B cell (primary cell): ENCODE data around the gene CDKN1C.

Experiments used
- CTCF ChIP-seq: fragments of 200-600 bp; IDR thresholded peaks from one replicate; pipeline ENCODE4 v1.8.0; 2022; ENCODE audit warnings: antibody characterized with exemption, mild to moderate bottlenecking
- EZH2 ChIP-seq: IDR thresholded peaks from 2 replicates; pipeline ENCODE4 v1.6.1; 2012; ENCODE audit warnings: borderline replicate concordance, low read depth, mild to moderate bottlenecking, moderate library complexity, low read length; ENCODE audit not compliant: insufficient read depth, poor library complexity, severe bottlenecking

GRCh38 chr11:2922655-2923054, 37.1 kb upstream of the CDKN1C start:
- TF ChIP-seq EZH2 (no peak), CTCF (no peak)
